Activated T-cell treated with anti-CD3 and anti-CD28 coated beads, Interleukin-2, amount 50 U/mL, for 72 hours (primary cell): Measurements from ENCODE around the gene ARHGAP22. TPM values are rescaled to one million over a fixed set of nuclear protein-coding genes. Genes with fewer than 3 reads are reported as not detected.

ENCODE experiments used
- ATAC-seq, 2 donors: fragments of 150-1000 bp; cut with Tn5 transposase; replicated peaks in 1 of 2; 2 replicates each; pipeline ENCODE4 v1.10.0; 2021; ENCODE audit warnings: moderate library complexity in 2 of 2, mild to moderate bottlenecking in 1 of 2
- DNase-seq, 2 donors: peaks; one replicate each; pipeline ENCODE4 v3.0.0; 2021 to 2022; ENCODE audit warnings: mixed read lengths in 1 of 2
- H3K27ac Mint-ChIP-seq: one replicate; pipeline ENCODE4 v1.8.0; 2022; ENCODE audit warnings: mild to moderate bottlenecking, moderate library complexity, mixed read lengths
- H3K27me3 Mint-ChIP-seq: one replicate; pipeline ENCODE4 v1.8.0; 2022; ENCODE audit warnings: low read depth, mixed read lengths
- H3K36me3 Mint-ChIP-seq, 2 donors: one replicate each; pipeline ENCODE4 v1.8.0; 2022; ENCODE audit warnings: mixed read lengths in 2 of 2, mild to moderate bottlenecking in 1 of 2; ENCODE audit not compliant: insufficient read depth in 2 of 2
- H3K4me1 Mint-ChIP-seq: one replicate; pipeline ENCODE4 v1.8.0; 2022; ENCODE audit warnings: low read depth, mixed read lengths
- H3K4me3 Mint-ChIP-seq, 2 donors: one replicate each; pipeline ENCODE4 v1.8.0; 2022; ENCODE audit warnings: mild to moderate bottlenecking in 2 of 2, mixed read lengths in 2 of 2, moderate library complexity in 2 of 2
- H3K9me3 Mint-ChIP-seq, 2 donors: one replicate each; pipeline ENCODE4 v1.8.0; 2022; ENCODE audit warnings: mixed read lengths in 2 of 2
- total RNA-seq, 2 donors: library from RNA; stranded (reverse); gene quantifications; one replicate each; pipeline ENCODE4 v1.2.3, GENCODE V29; 2022

ARHGAP22 gene
- total RNA-seq, 2 donors from 2014 or later: not detected

- ATAC-seq (no peak), DNase-seq (no peak)
- H3K4me3 Mint-ChIP-seq: no peak overlapping the region
- H3K27me3 Mint-ChIP-seq: peaks cover 13% of the 10 kb centered on the region
- no peak overlapping the region for H3K27ac Mint-ChIP-seq
- no peaks in the 10 kb centered on the region for H3K36me3 Mint-ChIP-seq
- peaks cover 21% of the 10 kb centered on the region for H3K4me1 Mint-ChIP-seq
- H3K9me3 Mint-ChIP-seq: no peaks in the 10 kb centered on the region
Measured at GRCh38 chr10:48491392-48492139, 113.3 kb downstream of the ARHGAP22 start.

GRCh38 chr10:48490946-48491345, 113.9 kb downstream of the ARHGAP22 start:
- Mint-ChIP-seq H3K9me3 (no peaks in the 10 kb centered on the region), H3K27ac (no peak overlapping the region)

GRCh38 chr10:48490571-48490940, 114.3 kb downstream of the ARHGAP22 start:
- DNase-seq (no peak), ATAC-seq (no peak)
- H3K9me3 Mint-ChIP-seq: no peaks in the 10 kb centered on the region
- no peak overlapping the region for H3K4me3 Mint-ChIP-seq
- peaks cover 21% of the 10 kb centered on the region for H3K4me1 Mint-ChIP-seq
- H3K27me3 Mint-ChIP-seq: peaks cover 13% of the 10 kb centered on the region
- no peaks in the 10 kb centered on the region for H3K36me3 Mint-ChIP-seq
- no peak overlapping the region for H3K27ac Mint-ChIP-seq

More at GRCh38 chr10:48490946-48491345, 113.9 kb downstream of the ARHGAP22 start:
- Mint-ChIP-seq H3K36me3 (no peaks in the 10 kb centered on the region), H3K4me3 (no peak overlapping the region), H3K4me1 (peaks cover 21% of the 10 kb centered on the region), H3K27me3 (peaks cover 13% of the 10 kb centered on the region)
- no peak for ATAC-seq
- no peak for DNase-seq

- no peak for ATAC-seq
- no peaks in the 10 kb centered on the region for H3K9me3 Mint-ChIP-seq
- no peak overlapping the region for H3K4me3 Mint-ChIP-seq
- no peak for DNase-seq
- H3K27ac Mint-ChIP-seq: no peak overlapping the region
- H3K36me3 Mint-ChIP-seq: no peaks in the 10 kb centered on the region
- peaks cover 10% of the 10 kb centered on the region for H3K4me1 Mint-ChIP-seq
- H3K27me3 Mint-ChIP-seq: peaks cover 3% of the 10 kb centered on the region
Measured at GRCh38 chr10:48489099-48489498, 115.8 kb downstream of the ARHGAP22 start.

GRCh38 chr10:48487244-48487643, 117.6 kb downstream of the ARHGAP22 start:
- no peaks in the 10 kb centered on the region for H3K36me3 Mint-ChIP-seq
- DNase-seq (no peak), ATAC-seq (no peak)
- no peaks in the 10 kb centered on the region for H3K27me3 Mint-ChIP-seq
- H3K4me1 Mint-ChIP-seq: no peaks in the 10 kb centered on the region
- no peak overlapping the region for H3K27ac Mint-ChIP-seq
- H3K4me3 Mint-ChIP-seq: no peak overlapping the region
- H3K9me3 Mint-ChIP-seq: no peaks in the 10 kb centered on the region

GRCh38 chr10:48485711-48486110, 119.2 kb downstream of the ARHGAP22 start:
- Mint-ChIP-seq H3K36me3 (no peaks in the 10 kb centered on the region), H3K27me3 (no peaks in the 10 kb centered on the region), H3K4me3 (no peak overlapping the region), H3K4me1 (no peaks in the 10 kb centered on the region), H3K9me3 (no peaks in the 10 kb centered on the region), H3K27ac (no peak overlapping the region)
- DNase-seq: no peak
- ATAC-seq: no peak

- Mint-ChIP-seq H3K9me3 (no peaks in the 10 kb centered on the region), H3K4me1 (no peaks in the 10 kb centered on the region), H3K27me3 (no peaks in the 10 kb centered on the region), H3K4me3 (no peak overlapping the region), H3K27ac (no peak overlapping the region), H3K36me3 (no peaks in the 10 kb centered on the region)
- no peak for DNase-seq
- ATAC-seq: no peak
Measured at GRCh38 chr10:48484911-48485310, 120.0 kb downstream of the ARHGAP22 start.

- DNase-seq: no peak
- Mint-ChIP-seq H3K27ac (no peak overlapping the region), H3K4me3 (no peak overlapping the region), H3K27me3 (peaks cover 4% of the 10 kb centered on the region), H3K4me1 (no peaks in the 10 kb centered on the region), H3K9me3 (no peaks in the 10 kb centered on the region), H3K36me3 (no peaks in the 10 kb centered on the region)
- ATAC-seq: no peak
Measured at GRCh38 chr10:48482207-48482606, 122.7 kb downstream of the ARHGAP22 start.

- no peak for ATAC-seq
- DNase-seq: no peak
- H3K27ac Mint-ChIP-seq: no peak overlapping the region
- H3K27me3 Mint-ChIP-seq: peaks cover 4% of the 10 kb centered on the region
- no peaks in the 10 kb centered on the region for H3K36me3 Mint-ChIP-seq
- H3K4me3 Mint-ChIP-seq: no peak overlapping the region
- no peaks in the 10 kb centered on the region for H3K4me1 Mint-ChIP-seq
- H3K9me3 Mint-ChIP-seq: no peaks in the 10 kb centered on the region
Measured at GRCh38 chr10:48481385-48481784, 123.5 kb downstream of the ARHGAP22 start.

GRCh38 chr10:48480397-48481374, 124.2 kb downstream of the ARHGAP22 start:
- Mint-ChIP-seq H3K4me1 (no peaks in the 10 kb centered on the region), H3K27me3 (peaks cover 10% of the 10 kb centered on the region), H3K27ac (no peak overlapping the region), H3K9me3 (no peaks in the 10 kb centered on the region), H3K36me3 (no peaks in the 10 kb centered on the region), H3K4me3 (no peak overlapping the region)
- DNase-seq (no peak), ATAC-seq (no peak)

GRCh38 chr10:48478980-48479811, 125.7 kb downstream of the ARHGAP22 start:
- no peak for ATAC-seq
- Mint-ChIP-seq H3K36me3 (no peaks in the 10 kb centered on the region), H3K4me1 (no peaks in the 10 kb centered on the region), H3K27ac (no peak overlapping the region), H3K27me3 (peaks cover 19% of the 10 kb centered on the region), H3K9me3 (no peaks in the 10 kb centered on the region), H3K4me3 (no peak overlapping the region)
- DNase-seq: no peak

GRCh38 chr10:48478469-48478868, 126.4 kb downstream of the ARHGAP22 start:
- H3K4me3 Mint-ChIP-seq: no peak overlapping the region
- H3K4me1 Mint-ChIP-seq: no peaks in the 10 kb centered on the region
- H3K27ac Mint-ChIP-seq: no peak overlapping the region
- H3K36me3 Mint-ChIP-seq: no peaks in the 10 kb centered on the region
- H3K27me3 Mint-ChIP-seq: peaks cover 19% of the 10 kb centered on the region
- H3K9me3 Mint-ChIP-seq: no peaks in the 10 kb centered on the region
- DNase-seq (no peak), ATAC-seq (no peak)

- H3K9me3 Mint-ChIP-seq: no peaks in the 10 kb centered on the region
- H3K4me1 Mint-ChIP-seq: no peaks in the 10 kb centered on the region
- no peak overlapping the region for H3K4me3 Mint-ChIP-seq
- ATAC-seq (no peak), DNase-seq (no peak)
- H3K27me3 Mint-ChIP-seq: peaks cover 19% of the 10 kb centered on the region
- H3K27ac Mint-ChIP-seq: no peak overlapping the region
- H3K36me3 Mint-ChIP-seq: no peaks in the 10 kb centered on the region
Measured at GRCh38 chr10:48477616-48478015, 127.3 kb downstream of the ARHGAP22 start.
